Stimulated activated CD4-positive, alpha-beta T cell treated with anti-CD3 and anti-CD28 coated beads, Interleukin-1b, Interleukin-23, amount 100 ng/mL, for 1 hour (primary cell): ENCODE data around the gene PDZK1IP1.
"Not testable (repeated sequence)": the region's sequence is repeated elsewhere in the genome, so short reads cannot be mapped to it uniquely, and the experiment has no call there.

Source experiments
- DNase-seq, 2 donors: peaks; one replicate each; pipeline ENCODE4 v3.0.0-alpha.2; 2020; ENCODE audit warnings: low read depth in 2 of 2

The PDZK1IP1 gene

GRCh38 chr1:47181095-47181954 is 8.5 kb downstream of the PDZK1IP1 start:
- no peak for DNase-seq

GRCh38 chr1:47180603-47181094 is 9.2 kb downstream of the PDZK1IP1 start:
- no peak for DNase-seq

GRCh38 chr1:47179988-47180563 is 9.8 kb downstream of the PDZK1IP1 start:
- no peak for DNase-seq

DNA sequence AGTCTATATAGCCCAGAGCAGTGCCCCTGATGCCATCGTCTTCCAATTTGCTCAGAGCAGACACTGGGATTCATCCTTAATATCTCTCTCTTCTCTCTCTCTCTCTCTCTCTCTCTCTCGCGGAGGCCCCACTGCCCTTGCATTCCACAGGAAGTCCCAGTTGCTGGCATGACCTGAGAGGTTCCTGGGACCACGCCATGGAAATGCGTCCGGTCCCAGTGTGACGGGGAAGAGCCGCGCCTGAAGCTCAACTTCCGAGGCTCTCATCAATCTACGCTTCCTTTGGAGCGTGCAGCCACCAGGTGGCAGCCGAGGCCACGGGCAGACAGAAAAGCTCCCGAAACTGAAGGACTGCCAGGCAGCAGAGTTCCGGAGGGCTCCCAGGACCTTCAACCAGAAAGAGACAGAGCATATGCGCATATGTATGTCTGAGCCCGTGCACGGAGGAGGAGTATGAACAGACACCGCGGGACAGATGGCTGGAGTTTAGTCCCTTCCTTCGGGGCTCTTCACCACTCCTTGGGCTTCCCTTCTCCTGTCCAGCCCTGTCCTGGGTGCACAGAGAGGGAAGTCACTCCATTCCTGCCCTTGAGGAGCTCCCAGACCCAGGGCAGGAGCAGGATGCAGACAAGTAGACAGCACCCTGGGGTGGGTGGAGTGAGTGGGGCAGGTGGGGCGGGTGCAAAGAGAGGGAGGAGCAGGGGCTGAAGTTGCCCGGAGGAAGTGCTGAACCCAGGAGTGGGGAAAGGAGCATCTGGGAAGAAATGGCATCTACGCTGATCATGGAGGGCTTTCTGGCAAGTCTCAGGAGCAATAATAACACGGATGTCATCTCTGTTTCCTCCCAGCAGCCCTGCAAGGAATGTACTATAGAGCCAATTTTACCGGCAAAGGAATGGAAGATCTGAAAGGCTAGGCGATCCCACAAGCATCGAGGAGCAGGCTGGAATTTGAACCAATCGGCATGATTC is 10.5 kb downstream of the PDZK1IP1 start:
- peak in 1 of 2 donors; percentile 52 for DNase-seq

GRCh38 chr1:47178654-47179016 is 11.2 kb downstream of the PDZK1IP1 start:
- no peak for DNase-seq

- DNase-seq, result no peak
These were observed 11.8 kb downstream of the PDZK1IP1 start for GRCh38 chr1:47178020-47178419.

GRCh38 chr1:47175227-47175934 is 14.5 kb downstream of the PDZK1IP1 start:
- DNase-seq, result peak in 1 of 2 donors; percentile 19

- DNase-seq, result no peak
These were observed 15.2 kb downstream of the PDZK1IP1 start for GRCh38 chr1:47174656-47175020.

GRCh38 chr1:47172782-47173181 is 17.1 kb downstream of the PDZK1IP1 start:
- no peak for DNase-seq

GRCh38 chr1:47164552-47164951 is 25.3 kb downstream of the PDZK1IP1 start:
- DNase-seq, result no peak

- no peak for DNase-seq
These were observed 28.4 kb downstream of the PDZK1IP1 start for GRCh38 chr1:47161298-47162040.

- DNase-seq, result no peak
These were observed 29.1 kb downstream of the PDZK1IP1 start for GRCh38 chr1:47160716-47161115.

DNA sequence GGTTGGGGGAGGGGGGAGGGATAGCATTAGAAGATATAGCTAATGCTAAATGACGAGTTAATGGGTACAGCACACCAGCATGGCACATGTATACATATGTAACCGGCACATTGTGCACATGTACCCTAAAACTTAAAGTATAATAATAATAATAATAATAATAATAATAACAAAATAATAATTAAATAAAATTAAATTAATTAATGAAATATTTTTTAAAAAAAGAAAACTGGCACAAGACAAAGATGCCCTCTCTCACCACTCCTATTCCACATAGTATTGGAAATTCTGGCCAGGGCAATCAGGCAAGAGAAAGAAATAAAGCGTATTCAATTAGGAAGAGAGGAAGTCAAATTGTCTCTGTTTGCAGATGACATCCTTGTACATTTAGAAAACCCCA is 31.9 kb downstream of the PDZK1IP1 start:
- not testable (repeated sequence) for DNase-seq

GRCh38 chr1:47156457-47156856 is 33.4 kb downstream of the PDZK1IP1 start:
- not testable (repeated sequence) for DNase-seq

- not testable (repeated sequence) for DNase-seq
These were observed 40.7 kb downstream of the PDZK1IP1 start for GRCh38 chr1:47149162-47149561.

GRCh38 chr1:47147047-47147785 is 42.6 kb downstream of the PDZK1IP1 start:
- DNase-seq, result no peak

DNA sequence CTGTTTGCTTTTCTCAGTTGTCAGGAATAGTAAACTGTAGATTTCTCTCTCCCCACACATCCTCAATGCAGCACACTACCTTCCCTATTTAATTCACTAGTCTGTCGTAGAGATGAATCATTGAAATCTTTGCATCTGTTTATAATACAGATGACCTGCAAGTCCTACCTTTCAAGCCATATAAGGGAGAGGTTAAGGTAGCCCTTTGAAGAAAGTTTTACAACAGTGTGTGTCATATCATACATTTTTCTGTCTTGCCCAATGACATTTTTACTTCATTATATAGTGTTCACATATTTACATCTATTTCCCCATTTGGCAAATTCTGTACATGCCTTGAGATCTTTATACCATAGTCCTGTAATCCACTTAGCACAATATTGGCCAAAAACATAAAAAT is 43.3 kb downstream of the PDZK1IP1 start:
- DNase-seq, result not testable (repeated sequence)

GRCh38 chr1:47143654-47144053 is 46.2 kb downstream of the PDZK1IP1 start:
- DNase-seq, result not testable (repeated sequence)

DNA sequence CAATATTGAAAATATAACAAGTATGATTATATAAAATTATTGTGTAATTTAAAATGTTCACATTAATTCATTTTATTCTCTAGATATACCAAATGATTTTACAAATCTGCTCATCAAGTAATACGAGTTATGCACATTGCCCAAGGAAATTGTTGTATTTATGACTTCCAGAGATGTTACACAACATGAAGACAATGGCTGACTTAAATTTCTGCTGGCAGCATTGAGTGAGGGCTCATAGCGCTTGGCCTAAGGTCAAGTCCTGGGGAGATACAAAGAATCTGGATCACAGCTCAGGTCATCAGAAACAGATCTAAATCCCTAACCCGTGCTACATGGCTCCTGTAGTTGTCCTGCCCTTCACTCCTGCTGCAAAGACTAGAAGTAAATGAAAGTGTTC is 49.5 kb downstream of the PDZK1IP1 start:
- not testable (repeated sequence) for DNase-seq
